ENCODE data around the gene PHF8.

Gene PHF8

GRCh38 chrX:54012830-54013500 is 31.3 kb downstream of the PHF8 start:
- DNase-seq (ENCODE audit: low spot score), result no peak

DNA sequence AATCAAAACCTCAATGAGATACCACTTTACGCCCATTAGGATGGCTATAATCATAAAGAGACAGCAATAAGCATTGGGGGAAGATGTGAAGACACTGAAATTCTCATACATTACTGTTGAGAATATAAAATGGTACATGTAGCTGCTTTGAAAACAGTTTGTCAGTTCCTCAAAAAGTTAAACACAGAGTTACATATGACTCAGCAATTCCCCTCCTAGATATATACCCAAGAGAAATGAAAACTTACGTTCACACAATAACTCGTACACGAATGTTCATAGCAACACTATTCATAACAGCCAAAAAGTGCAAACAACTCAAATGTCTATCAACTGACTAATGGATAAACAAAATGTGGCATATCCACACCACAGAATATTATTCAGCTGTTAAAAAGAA is 36.6 kb downstream of the PHF8 start:
- no peak for DNase-seq (ENCODE audit: low spot score)

GRCh38 chrX:53997724-53998123 is 46.5 kb downstream of the PHF8 start:
- DNase-seq (ENCODE audit: low spot score), result no peak

DNA sequence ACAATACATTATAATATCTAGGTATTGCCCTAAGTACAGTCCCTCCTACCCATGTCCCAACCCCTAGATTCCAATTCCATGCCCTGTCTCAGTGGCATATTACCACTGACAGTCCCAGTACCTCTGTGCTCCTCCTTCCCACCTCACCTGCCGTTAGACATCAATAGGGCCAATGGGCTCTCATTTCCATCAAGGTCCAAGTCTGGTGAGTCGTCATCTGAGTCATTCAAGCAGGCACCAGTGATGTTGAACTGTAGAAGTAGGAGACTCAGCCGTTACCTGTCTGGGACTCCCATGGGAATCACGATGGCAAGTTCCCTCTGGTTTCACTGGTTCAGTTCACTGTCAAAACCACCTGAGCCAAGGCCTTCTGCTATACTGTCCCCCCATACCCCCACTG is 51.7 kb downstream of the PHF8 start:
- peak; percentile 17 for DNase-seq (ENCODE audit: low spot score)

GRCh38 chrX:53990171-53990570 is 54.1 kb downstream of the PHF8 start:
- DNase-seq (ENCODE audit: low spot score), result no peak

DNA sequence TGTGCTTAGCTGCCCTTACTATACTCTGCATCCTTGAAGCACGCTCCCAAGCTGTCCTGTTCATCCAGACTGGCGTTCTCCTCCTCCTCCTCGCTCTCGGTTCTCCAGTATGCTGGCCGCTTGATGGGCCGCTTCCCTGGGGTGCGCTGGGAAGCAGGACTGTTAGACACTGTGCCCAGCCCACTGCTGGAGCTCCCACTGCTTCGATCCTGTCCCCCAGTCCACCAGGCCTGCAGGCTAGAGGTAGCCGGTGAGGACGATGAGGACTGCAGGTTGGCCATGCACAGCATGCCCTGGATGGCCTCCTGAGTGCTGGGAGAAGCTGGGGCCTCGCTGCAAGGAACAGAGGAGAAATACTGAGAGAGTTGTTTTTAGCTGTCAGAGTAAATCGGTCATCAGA is 59.4 kb downstream of the PHF8 start:
- DNase-seq (ENCODE audit: low spot score), result no peak

- no peak for DNase-seq (ENCODE audit: low spot score)
Measured at GRCh38 chrX:53974529-53974928, 69.7 kb downstream of the PHF8 start.

DNA sequence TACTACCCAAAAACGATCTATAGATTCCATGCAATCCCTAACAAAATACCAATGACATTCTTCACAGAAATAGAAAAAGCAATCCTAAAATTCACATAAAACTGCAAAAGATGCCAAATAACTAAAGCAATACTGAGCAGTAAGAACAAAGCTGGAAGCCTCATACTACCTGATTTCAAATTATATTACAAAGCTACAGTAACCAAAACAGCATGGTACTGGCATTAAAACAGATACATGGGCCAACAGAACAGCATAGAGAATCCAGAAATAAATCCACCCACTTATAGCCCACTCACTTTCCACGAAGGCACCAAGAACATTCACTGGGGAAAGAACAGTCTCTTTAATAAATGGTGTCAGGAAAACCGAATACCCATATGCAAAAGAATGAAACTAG is 74.7 kb downstream of the PHF8 start:
- DNase-seq (ENCODE audit: low spot score), result no peak

DNA sequence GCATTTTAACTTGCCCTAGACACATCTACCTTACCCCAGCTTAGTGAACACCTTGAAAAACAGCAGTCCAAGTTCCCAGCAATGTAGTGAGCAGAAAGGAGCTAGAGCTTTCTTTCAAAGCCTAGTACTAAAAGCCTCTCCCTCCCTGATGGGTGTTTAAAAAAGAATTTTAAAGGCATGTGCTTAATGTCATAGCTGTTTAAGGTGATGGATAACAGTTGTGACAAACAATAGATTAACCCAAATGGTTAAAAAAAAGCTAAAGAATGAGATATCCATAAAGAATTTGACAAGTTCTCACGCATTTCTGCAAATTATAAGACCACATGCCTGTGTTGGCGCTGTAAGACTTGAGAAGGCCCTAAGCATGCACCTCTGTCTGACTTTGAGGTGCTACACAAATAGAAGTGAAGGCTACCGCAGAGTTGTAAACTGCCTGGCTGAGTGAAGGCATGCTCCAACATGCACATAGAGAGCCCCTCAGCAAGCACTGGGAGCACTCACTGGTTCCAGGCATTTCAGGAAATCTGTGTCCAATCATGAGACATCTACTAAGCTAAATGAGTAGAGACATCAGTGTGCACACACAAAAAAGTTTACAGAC is 94.0 kb downstream of the PHF8 start:
- no peak for DNase-seq (ENCODE audit: low spot score)

GRCh38 chrX:53940180-53940579 is 104.1 kb downstream of the PHF8 start:
- DNase-seq (ENCODE audit: low spot score), result no peak

DNA sequence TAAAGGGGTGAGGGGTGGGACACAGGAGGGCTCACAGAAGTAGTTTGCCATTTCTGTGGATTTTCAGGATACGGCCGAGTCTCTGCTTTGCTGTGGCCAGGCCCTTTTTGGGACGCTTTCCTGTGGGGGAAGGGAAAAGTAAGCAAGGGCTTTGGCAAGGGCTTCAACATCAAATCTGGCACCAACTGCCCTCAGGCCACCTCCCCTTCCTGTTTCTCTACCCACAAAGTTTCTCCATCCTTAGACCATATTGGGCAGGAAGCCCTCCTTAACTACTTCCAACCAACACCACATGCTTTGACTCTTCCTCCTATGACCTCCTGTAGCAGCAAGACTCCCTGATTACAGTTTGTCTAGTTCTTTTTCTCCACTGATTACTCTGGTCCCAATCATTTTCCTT is 105.1 kb downstream of the PHF8 start:
- DNase-seq (ENCODE audit: low spot score), result no peak

- peak; percentile 14 for DNase-seq (ENCODE audit: low spot score)
Measured at GRCh38 chrX:53930515-53931380, 113.5 kb downstream of the PHF8 start.

GRCh38 chrX:53926030-53926429 is 118.2 kb downstream of the PHF8 start:
- DNase-seq (ENCODE audit: low spot score), result no peak

GRCh38 chrX:53918702-53919101 is 125.6 kb downstream of the PHF8 start:
- DNase-seq (ENCODE audit: low spot score), result no peak

GRCh38 chrX:53900623-53901022 is 143.7 kb downstream of the PHF8 start:
- no peak for DNase-seq (ENCODE audit: low spot score)

GRCh38 chrX:53895270-53895669 is 149.0 kb downstream of the PHF8 start:
- no peak for DNase-seq (ENCODE audit: low spot score)
